DMS79 treated with DMSO at 0.1 percent for 48 hours (cell line): ENCODE results near the gene MSLN.
A peak's percentile ranks its signal among the peaks of the same experiment; 100 is the strongest.

Source experiments
- DNase-seq: peaks from one replicate; lab custom pipeline; 2025; lab: John Stamatoyannopoulos, UW

MSLN gene

DNA sequence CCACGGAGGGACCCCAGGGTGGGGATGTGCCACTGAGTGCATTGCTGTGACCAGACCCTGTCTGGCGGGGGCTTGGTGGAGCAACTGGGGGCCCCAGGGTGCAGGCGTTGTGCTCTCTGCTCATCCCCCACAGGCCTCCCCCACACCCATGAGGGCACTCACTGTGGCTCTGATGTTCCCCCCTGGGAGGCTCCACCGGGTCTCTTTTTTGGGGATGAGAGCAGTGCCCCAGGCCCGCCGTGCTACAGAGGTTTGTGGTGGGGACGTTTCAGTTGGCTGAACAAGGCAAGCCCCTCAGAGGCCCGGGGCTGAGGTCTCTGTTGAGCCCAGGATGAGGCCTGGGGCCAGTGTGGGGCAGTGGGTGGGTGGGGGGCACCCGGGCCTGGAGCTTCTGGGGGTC is 36.8 kb upstream of the MSLN start:
- no peak for DNase-seq

DNA sequence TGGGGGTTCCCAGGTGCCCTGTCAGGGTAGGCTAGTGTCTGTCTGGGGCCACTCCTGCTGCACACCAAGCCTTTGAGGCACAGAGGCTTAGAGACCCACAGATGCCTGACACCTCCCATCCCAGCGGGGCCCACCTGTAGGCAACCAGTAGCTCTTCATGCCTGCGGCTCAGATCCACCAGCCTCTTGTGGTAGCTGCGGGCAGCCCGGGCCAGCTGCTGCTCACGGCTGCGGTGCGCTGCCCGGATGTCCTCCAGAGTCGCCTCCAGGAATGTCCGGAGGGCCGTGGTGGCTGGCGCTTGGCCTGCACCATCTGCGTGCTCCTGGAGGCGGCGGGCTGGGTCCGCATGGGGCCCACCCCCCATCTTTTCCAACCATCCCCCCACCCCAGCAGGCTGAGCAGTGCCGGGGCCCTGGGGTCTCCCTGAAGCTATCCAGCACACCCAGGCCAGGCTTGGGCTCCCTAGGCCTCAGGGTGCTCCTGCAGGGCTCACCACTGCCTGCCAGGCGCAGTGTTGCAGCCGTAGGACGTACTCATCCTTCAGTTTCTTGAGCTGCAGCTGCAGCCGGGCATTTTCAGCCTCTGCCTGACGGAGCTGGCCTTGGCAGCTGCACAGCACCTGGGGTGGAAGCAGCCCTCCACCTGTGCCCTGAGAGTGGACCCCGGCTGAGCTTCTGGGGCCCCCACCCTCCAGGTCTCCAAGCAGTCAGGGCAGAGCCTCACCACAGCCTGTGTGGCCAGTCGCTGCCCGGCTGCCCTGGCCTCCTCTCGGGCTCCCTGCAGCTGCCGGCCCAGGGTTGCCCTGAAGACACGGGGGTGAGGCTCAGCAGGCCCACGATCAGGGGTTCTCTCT is 36.1 kb upstream of the MSLN start:
- no peak for DNase-seq

DNA sequence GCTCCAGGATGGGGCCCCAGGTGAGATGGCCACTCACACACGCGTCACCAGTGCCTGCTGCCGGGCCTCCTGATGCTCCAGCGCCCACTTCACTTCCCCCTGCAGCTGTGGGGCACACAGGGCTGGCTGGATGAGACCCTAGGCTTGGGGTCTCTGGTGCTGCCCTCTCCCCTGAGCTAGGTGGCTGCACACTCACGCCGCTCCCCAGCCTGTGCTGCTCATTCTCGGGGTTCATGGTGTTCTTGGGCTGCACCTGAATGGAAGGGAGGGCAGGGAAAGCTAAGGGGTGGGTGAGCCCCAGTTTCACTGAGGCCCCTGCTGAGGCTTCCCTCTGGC is 35.5 kb upstream of the MSLN start:
- DNase-seq, result no peak

DNA sequence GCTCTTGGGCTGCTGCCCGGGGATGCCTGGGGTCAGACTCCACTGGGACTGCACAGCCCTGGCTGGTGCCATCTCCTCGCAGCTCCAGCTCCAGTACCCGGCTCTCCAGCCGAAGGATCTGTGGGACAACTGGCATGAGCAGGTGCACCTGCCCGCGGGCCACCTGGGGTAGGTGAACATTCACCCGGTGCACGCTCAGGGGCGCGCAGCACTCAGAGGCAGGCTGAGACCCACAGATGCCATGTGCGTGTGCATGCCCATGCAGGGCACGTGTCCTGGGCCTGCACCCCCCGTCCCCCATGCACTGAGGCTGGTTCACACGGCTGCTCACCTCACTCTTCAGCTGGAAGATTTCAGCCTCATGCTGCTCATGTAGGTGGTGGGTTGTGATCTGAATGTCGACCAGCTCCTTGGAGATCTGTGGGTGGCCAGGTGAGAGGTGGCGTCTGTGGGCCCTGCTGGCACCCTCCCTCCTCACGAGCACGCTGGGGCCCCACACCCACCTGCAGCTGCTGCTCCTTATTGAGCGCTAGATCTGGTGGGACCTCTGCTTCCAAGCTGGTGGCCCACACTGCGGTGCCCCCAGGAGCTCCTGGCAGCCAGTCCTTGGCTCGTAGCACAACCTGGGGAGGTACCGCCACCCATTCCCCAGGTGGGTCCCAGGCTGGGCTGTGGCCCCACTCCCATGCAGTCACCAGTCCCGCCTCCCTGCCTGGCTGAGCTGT is 34.9 kb upstream of the MSLN start:
- DNase-seq, result no peak

DNA sequence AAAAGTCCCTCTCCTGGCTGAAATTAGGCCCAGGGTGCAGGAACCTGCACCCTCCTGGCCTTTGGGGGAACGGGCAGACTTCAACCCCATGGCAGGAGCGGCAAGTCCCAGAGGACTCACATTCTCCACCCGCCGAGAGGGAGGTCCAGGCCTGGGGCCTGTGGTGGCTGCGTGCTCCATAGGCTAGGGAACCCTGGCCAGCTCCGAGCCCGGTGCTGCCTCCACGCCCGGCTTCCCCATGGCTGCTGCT is 34.4 kb upstream of the MSLN start:
- no peak for DNase-seq

DNA sequence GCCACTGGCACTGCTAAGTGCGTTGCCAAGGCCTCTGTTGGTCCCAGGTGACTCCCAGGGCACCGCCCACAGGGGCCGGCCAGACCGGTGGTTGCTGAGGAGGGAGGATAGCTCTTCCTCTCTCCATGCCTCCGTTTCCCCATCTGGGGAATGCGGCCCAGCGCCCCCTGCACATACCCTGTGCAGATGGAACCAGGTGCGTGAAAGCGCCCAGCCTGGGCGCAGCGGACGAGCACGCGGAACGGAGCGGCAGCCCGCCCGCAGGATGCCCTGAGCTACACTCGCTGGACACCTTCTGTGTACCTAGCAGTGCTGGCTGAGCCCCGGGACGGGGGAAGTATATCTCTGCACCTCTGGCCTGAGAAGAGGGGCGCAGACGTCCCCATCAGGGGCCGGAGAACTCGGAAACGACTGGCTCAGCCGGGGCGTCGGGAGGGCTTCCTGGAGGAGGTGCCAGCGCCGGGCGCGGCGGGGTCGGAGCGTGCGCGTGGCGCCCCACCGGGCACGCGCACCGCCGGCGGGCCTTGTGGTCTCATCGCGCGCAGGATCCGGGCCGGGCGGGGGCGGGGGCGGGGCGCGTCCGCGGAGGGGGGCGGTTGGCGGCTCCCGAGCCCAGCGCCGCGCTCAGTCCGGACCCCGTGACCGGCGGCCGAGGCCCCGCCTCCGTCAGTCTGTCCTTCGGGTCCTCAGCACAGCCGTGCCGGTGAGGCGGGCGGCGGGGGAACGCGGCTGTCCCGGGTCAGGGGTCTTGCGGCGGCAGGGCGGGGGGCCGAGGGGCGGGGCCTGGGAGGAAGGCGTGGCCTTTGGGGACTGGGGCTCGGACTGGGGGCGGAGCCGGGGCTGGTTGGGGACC is 33.9 kb upstream of the MSLN start, which contains the start of the genes CCDC78 and HAGHL:
CCDC78 (minus strand) TSS at position 6 of the 853 bp plus-strand sequence. CDS start 76 bp downstream, outside the sequence.
HAGHL (plus strand) TSS at position 669 of the 853 bp plus-strand sequence. CDS start 404 bp downstream, outside the sequence.
- no peak for DNase-seq

DNA sequence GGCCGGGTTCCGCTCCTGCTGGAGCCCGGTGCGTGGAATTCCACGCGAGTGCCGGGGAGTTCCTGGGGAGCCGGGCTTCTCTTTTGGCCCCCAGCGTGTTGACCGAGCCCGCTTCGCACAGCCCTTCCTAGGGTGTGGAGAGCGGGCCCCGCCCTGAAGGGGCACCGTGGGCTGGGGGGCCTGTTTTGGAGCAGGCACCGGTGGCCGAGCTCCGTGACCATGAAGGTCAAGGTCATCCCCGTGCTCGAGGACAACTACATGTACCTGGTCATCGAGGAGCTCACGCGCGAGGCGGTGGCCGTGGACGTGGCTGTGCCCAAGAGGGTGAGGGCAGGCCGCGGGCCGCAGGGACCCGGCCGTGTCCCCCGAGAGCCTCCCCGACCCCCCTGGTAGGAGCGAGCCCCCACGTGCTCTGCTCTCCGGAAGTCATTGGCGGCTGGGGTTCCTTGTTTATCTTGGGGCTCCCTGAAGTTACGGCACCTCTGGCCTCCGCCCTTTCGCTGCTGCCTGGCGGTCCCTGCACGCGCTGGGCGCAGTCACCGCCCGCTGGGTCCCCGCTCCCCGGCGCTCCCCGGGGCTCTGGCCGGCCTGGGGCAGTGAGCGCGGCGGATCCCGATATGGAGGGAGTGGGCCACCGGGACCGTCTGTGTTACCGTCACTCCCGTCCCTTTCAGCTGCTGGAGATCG is 33.1 kb upstream of the MSLN start:
- DNase-seq, result no peak

DNA sequence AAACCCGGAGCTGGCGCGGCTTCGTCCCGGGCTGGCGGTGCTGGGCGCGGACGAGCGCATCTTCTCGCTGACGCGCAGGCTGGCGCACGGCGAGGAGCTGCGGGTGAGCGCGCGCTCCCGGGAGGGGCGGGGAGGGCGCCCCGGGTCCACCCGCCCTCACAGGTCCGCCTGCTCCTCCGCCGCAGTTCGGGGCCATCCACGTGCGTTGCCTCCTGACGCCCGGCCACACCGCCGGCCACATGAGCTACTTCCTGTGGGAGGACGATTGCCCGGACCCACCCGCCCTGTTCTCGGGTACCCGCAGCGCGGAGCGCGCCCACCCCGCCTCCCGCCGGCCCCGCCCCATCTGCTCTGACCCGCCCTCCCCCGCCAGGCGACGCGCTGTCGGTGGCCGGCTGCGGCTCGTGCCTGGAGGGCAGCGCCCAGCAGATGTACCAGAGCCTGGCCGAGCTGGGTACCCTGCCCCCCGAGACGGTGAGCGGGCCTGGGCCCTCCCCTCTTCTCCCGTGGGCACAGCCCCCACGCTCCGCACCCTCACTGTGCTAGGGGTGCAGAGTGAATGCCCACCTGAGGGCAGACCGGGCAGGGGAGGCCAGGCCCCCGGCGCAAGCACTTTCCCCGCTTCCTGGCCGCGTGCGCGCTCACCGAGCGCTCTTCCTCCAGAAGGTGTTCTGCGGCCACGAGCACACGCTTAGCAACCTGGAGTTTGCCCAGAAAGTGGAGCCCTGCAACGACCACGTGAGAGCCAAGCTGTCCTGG is 32.2 kb upstream of the MSLN start:
- peak; percentile 32 for DNase-seq

DNA sequence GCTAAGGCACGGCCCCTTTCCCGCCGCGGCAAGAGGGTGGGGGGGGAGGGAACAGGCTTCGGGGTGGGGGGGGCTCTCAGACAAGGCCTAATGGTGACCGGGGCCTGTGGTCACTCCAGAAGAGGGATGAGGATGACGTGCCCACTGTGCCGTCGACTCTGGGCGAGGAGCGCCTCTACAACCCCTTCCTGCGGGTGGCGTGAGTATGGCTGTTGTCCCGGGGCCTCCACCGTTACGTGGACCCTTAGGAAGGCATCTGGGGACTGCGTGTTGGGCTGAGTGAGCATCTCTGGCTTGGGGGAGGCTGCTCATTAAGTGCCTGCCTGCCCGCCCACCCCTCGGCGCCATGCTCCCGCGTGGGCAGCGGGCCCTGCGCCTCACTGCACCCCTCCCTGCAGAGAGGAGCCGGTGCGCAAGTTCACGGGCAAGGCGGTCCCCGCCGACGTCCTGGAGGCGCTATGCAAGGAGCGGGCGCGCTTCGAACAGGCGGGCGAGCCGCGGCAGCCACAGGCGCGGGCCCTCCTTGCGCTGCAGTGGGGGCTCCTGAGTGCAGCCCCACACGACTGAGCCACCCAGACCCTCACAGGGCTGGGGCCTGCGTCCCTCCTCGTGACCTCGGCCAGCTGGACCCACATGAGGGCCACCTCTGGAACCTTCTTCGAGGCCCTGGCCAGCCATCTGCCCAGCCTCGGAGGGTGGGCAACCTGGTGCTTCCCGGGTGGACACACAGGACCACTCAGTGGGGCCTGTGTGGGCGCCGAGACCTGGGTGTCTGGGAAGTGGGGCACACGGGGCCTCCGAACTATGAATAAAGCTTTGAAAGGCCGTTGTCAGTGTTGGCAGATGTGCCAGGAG is 31.4 kb upstream of the MSLN start:
- no peak for DNase-seq

DNA sequence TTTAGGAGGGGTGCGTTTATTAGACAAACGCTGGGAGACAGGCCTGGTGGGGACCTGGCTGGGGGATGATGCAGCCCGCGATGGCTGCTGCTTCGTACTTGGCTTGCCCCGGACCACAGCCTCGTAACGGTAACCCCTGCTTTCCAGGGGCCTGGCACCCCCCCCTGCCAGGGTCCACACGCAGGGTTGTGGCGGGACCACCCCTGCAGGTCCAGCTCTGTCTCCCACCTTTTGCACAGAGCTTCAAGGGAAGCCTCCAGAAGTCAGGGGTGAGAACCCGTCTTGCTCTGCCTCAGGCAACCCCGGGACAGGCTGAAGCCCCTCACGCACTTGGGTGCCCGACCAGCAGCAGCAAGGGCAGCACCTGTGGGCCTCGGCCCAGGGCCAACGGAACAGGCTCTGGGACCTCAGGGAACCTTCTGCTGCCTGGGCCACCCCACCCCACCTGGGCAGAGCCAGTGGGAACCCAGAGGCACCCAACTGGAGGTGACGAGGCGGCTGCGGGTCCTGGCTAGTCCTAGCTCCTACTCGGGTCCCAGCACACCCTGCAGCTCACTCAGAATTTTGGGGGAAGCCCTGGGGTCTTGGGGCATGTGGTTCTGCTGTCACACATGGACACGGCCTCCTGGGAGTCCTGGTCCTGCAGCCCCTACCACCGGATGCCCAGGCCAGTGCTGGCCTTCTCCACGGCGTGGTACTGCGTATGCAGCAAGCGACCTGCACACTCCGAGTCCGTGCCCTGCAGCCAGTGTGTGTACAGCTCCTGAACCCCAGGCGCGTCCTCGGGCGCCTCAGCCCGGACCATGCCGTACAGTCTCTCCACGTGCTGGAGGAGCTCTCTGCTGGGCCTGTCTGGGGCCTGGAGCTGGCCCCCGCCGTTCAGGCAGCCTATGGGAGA is 30.5 kb upstream of the MSLN start:
- no peak for DNase-seq

DNA sequence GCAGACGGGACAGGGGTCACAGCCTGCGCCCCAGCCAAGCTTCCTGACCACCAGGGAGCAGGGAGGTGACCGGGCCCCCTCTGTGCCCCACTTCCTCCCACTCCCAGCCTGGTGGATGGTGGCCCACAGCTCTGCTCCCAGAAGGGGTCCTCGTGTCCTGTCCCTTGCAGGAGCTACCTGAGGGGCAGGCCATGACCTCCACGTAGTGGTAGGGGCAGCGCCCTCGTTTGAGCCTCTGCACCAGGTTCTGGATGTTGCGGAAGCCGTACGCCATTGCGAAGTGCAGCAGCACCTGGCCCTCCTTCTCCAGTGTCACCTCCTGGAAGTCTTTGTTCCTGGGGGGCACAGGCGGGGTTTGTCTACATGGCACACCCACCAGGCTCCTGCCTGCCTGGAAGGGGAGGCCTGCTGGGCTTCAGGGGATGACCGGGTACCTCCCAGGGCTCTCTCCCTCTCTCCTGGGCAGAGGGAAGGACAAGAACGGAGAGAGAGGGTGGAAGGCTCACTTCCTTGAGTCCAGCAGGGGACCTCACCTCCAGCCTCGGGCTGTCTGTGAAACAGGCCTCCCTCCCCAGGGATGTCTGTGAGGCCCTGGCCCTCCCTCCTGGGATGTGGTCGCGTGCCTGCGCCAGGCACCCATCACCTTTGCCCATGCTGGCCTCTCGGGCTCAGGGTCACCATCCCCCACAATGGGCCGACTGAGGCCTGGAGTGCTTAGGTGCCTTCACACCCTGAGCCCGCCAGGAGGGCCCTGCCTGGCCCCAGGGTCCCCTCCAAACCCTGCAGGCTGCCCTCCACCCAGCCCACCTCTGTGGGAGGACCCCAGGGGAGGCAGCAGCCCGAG is 29.6 kb upstream of the MSLN start:
- DNase-seq, result no peak

DNA sequence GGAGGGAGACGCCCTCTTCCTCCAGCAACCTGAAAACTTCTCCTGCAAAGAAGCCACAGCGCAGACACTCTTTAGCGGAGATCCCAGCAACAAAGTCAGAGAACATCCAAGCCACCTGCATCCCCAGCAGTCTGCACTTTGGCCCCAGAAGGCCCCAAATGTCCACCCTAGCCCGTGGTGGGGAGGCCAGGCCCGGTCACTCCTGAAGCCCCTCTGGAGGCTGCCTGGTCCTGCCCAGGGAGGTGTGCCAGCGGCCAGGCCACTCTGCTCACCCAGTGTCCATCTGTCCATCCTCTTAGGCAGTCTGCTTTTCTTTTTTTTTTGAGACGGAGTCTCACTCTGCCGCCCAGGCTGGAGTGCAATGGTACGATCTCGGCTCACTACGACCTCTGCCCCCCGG is 28.2 kb upstream of the MSLN start:
- DNase-seq, result no peak

DNA sequence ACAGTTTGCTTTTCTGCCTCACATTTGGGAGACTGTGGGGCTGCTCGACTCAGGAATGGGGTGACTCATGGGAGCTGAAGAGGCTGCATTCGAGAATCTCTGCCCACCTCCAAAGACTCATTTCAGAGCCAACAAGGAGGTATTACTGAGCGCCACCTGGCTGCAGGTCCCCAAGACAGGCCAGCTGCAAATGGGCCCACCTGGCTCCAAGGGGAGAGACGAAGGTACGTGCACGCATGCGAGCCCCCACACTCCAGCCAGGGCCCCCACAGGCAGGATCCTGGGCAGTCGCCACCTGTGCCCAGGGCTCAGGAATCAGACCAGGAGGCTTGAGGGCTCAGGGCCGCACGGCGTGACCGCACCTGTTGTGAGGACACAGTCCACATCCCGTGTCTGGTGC is 27.6 kb upstream of the MSLN start:
- no peak for DNase-seq

DNA sequence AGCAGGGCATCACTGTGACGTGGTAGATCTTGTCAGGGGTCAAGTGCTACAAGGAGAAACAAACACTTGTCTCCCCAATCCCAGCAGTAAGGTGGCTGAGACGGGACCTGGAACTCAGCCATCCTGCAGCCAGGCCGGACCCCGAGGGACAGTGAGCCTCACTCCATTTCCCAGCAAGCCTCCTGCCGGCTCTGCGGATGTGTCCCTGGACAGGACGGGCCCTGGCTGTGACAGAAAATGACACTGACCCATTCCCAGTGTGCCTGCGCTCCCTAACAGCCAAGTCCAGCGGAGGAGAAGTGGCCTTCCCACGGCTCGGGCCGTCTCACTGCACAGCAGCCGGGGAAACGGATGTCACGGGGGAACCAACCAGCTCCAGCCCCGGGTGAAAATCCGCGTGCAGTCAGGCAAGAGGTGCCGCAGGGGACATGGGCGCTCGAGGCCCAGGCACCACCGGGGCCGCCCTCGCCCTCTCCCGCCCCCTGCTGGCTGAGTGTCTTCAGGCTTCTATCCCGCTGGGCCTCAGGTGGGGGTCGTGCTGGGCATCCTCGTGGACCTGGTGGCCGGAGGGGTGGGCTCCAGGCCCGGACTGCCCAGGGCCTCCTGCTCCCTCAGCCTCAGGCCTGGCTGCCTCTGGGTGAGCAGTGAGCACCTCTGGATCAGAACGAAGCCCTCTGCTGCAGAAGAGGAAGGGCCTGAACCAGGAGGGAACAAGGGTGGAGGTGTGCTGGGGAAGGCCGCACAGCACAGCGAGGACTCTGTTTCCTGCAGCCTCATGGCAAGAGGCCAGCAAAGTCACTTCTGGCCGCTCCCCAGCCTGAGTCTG is 26.9 kb upstream of the MSLN start:
- no peak for DNase-seq

DNA sequence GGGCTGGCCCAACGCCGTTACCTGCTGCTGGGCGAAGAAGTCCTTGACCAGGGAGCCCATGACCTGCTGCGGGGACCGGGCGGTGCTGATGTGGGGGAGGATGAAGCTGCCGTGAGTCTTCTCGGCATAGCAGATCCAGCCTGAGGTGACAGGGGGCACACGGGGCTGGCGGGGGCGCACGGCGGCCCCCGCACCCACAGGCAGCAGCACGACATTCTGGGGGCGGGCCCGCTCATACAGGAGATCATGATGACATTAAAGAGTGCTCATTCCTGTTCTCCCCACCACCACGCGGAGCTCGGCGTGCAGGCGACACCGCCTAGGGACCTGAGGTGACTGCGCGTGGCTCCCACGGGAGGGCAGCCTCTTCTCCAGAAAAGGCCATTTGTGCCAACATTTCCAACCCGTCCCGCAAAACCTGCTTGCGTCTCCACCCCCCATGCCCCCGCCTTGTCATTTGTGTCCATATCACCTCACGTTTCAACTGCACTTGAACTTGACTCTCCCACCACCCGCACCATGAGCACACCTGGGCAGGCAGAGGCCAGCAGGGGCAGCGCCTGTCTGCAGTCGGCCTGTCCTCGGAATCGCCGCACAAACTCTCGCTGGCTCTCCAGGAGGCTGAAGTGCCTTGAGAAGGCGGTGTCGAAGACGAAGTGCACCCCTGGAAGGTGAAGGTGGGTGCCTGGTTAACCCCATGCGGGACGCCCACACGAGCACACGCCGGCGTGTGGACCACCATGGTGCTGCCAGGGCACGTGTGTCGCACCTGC is 26.1 kb upstream of the MSLN start:
- no peak for DNase-seq

DNA sequence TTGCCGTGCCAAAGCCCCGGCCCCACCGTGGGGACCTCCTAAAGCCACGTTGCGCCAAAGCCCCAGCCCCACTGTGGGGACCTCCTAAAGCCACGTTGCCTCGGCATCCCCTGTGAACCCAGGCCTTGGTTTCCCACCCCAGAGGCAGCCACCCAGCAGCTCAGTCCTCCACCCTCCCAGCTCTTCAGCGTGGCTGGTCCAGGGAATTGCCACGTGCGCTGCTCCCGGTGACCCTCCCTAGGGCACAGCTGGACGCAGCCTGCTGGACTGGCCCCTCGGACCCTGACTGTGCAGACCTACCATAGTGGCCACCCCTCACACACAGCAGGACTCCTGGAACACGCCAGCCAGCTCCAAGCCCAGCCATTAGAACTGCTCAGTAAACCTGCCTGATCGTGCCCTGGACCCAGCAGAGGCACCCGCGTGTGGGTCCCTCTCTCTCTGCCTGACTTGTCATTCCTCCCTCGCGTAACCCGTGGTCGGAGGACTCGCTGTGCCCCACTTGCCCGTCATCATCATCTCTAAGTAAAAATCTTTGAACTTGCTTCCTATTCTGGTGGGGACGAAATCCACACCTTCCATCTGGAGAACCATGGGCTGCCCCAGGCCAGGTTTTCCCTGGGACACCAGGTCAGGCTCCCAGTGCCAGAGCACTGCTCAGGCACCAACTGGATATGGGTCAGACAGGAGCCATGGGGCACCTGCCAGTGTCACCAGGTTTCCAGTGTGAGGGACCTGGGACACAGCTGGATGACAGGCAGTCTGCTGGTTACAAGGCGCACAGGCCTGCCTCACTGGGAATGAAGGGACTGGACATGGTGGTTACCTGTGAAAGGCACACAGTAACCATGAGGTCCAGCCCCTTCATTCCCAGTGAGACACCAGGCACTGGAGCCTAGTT is 25.3 kb upstream of the MSLN start:
- no peak for DNase-seq
